ENCODE measurements around the gene MRPS25. TPM values are rescaled to one million over a fixed set of nuclear protein-coding genes. Genes with fewer than 3 reads are reported as not detected.
"Not testable (repeated sequence)": the region's sequence is repeated elsewhere in the genome, so short reads cannot be mapped to it uniquely, and the experiment has no call there.

MRPS25 gene
- total RNA-seq, 1 donor from 2014 or later: 60.2 TPM

DNA sequence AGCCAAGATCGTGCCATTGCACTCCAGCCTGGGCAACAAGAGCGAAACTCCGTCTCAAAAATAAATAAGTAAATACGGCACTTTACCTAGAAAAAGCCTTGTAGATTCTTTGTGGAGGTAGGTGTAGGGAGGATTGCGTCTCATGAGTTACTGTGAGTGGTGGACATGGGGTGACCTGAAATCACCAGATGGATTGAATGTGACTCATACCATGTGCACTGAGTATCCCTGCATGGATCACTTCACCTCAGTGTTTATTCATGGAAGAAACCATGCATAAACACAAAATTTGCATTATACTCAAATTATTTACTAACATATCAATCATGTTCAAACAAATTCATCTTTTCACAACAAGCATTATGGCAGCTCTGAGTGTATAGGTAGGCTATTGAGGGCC lies 55.9 kb downstream of the MRPS25 start:
- H3K27ac ChIP-seq: no peak overlapping the region
- no peak for ATAC-seq
- H3K9me3 ChIP-seq: no peaks in the 10 kb centered on the region
- no peaks in the 10 kb centered on the region for H3K27me3 ChIP-seq
- peaks cover 58% of the 10 kb centered on the region for H3K36me3 ChIP-seq
- no peak for DNase-seq
- TF ChIP-seq, protein P1, sequence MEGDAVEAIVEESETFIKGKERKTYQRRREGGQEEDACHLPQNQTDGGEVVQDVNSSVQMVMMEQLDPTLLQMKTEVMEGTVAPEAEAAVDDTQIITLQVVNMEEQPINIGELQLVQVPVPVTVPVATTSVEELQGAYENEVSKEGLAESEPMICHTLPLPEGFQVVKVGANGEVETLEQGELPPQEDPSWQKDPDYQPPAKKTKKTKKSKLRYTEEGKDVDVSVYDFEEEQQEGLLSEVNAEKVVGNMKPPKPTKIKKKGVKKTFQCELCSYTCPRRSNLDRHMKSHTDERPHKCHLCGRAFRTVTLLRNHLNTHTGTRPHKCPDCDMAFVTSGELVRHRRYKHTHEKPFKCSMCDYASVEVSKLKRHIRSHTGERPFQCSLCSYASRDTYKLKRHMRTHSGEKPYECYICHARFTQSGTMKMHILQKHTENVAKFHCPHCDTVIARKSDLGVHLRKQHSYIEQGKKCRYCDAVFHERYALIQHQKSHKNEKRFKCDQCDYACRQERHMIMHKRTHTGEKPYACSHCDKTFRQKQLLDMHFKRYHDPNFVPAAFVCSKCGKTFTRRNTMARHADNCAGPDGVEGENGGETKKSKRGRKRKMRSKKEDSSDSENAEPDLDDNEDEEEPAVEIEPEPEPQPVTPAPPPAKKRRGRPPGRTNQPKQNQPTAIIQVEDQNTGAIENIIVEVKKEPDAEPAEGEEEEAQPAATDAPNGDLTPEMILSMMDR (IDR thresholded peaks at IDR 0.05): no peak
- intact Hi-C loops (cut with DNase I): no loop called here
- H3K4me1 ChIP-seq: peaks cover 6% of the 10 kb centered on the region
- no peak overlapping the region for H3K4me3 ChIP-seq

DNA sequence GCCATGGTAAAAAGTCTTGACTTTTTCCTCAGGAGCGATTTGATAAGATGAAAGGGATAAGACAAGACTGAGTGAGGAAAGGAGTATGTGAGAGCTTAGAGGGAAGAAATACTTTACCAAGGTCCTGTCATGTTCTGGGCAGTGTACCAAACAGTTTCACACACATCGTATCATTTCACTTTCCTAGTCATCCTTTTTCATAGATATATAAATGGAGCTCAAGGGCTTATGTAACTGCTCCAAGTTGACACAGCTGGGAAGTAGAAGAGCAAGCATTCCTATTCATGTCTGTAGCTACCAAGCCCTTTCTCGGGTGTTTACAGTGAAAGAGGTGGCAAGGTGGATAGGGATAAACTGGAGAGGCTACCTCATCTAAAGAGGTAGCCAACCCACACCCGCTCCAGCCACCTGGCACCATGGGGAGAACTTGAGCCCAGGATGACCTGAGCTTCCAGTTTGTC lies 57.4 kb downstream of the MRPS25 start:
- TF ChIP-seq, protein P1 (IDR thresholded peaks at IDR 0.05): no peak
- H3K4me3 ChIP-seq: no peak overlapping the region
- no peak for DNase-seq
- intact Hi-C loops (cut with DNase I): no loop called here
- no peak overlapping the region for H3K27ac ChIP-seq
- H3K9me3 ChIP-seq: no peaks in the 10 kb centered on the region
- ATAC-seq: peak; percentile 78
- peaks cover 49% of the 10 kb centered on the region for H3K36me3 ChIP-seq
- peaks cover 6% of the 10 kb centered on the region for H3K4me1 ChIP-seq
- no peaks in the 10 kb centered on the region for H3K27me3 ChIP-seq

DNA sequence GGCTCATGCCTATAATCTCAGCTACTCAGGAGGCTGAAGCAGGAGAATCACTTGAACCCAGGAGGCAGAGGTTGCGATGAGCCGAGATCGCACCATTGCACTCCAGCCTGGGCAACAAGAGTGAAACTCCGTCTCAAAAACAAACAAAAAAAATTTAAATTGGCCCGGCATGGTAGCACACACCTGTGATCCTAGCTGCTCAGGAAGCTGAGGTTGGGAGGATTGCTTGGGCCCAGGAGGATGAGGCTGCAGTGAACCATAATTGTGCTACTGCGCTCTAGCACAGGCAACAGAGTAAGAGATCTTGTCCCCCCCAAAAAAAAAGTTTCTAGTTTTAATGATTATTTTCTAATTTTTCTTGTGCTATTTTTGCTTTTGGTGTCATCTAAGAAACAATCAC lies 65.9 kb downstream of the MRPS25 start:
- DNase-seq; H3K4me1 ChIP-seq; H3K36me3 ChIP-seq; H3K9me3 ChIP-seq; H3K27me3 ChIP-seq; H3K27ac ChIP-seq; H3K4me3 ChIP-seq; intact Hi-C loops (cut with DNase I); ATAC-seq: not testable (repeated sequence)

Other genes starting within 250 kb of the MRPS25 start
- gene FGD5, start 246.4 kb downstream of the MRPS25 start, total RNA-seq: 84.2 TPM
- 52.5 TPM for gene NR2C2, start 117.7 kb downstream of the MRPS25 start, total RNA-seq
- 27.6 TPM for gene RBSN, start 33.8 kb upstream of the MRPS25 start, total RNA-seq
- gene CAPN7, start 140.9 kb upstream of the MRPS25 start, total RNA-seq: 45.1 TPM